Measurements from ENCODE around the gene PHKB.

- TF ChIP-seq CSDC2 (CRISPR knock-in tag; IDR thresholded peaks at IDR 0.05), result no peak
- no peak for TF ChIP-seq GLIS3 (CRISPR knock-in tag; IDR thresholded peaks at IDR 0.05)
- no peak for TF ChIP-seq CREB5 (CRISPR knock-in tag; IDR thresholded peaks at IDR 0.05; ENCODE audit: low read depth)
Observed at GRCh38 chr16:47458331-47458730, 2.8 kb upstream of the PHKB start.

All from SK-N-SH treated with all-trans-retinoic acid at 6 μM for 48 hours (cell line).